ENCODE results near the gene PPP2R2C. TPM values are rescaled to one million over a fixed set of nuclear protein-coding genes. Genes with fewer than 3 reads are reported as not detected.

Gene PPP2R2C
- polyA plus RNA-seq, 1 donor from 2014 or later: 34.4 TPM

GRCh38 chr4:6277935-6278800, 194.2 kb downstream of the PPP2R2C start:
- Histone ChIP-seq H3K9me2 (ENCODE audit: insufficient read depth, low read length) (no peaks in the 10 kb centered on the region), H2AFZ (ENCODE audit: low read depth, low read length) (no peak overlapping the region), H3K27ac (ENCODE audit: low read length) (no peak overlapping the region), H3K27me3 (ENCODE audit: insufficient read depth, low read depth, low read length) (no peaks in the 10 kb centered on the region), H3K4me2 (ENCODE audit: low read length) (no peak overlapping the region), H3K4me3 (ENCODE audit: low read length) (no peak overlapping the region), H3K9ac (ENCODE audit: low read length) (no peak overlapping the region), H3F3A (ENCODE audit: insufficient read depth, low read length, poor library complexity, severe bottlenecking) (no peaks in the 10 kb centered on the region), H3K79me2 (replicated peaks; ENCODE audit: insufficient read depth, low read length) (no peaks in the 10 kb centered on the region), H3K9me3 (ENCODE audit: low read length) (no peaks in the 10 kb centered on the region), H3K36me3 (ENCODE audit: insufficient read depth, low read length) (no peaks in the 10 kb centered on the region), H4K20me1 (ENCODE audit: insufficient read depth) (no peaks in the 10 kb centered on the region)
- no peak for TF ChIP-seq POLR2AphosphoS5 (IDR thresholded peaks at IDR 0.05)
- no peak for TF ChIP-seq CTCF (IDR thresholded peaks at IDR 0.05; ENCODE audit: poor library complexity, severe bottlenecking)
- no peak for TF ChIP-seq REST (IDR thresholded peaks at IDR 0.05; ENCODE audit: borderline replicate concordance)
- no peak for TF ChIP-seq EZH2 (IDR thresholded peaks at IDR 0.05; ENCODE audit: borderline replicate concordance, insufficient read depth, low read length, poor library complexity, severe bottlenecking)
- TF ChIP-seq TAF1 (IDR thresholded peaks at IDR 0.05; ENCODE audit: low read depth): no peak
- TF ChIP-seq MXI1 (conservative IDR thresholded peaks at IDR 0.05; ENCODE audit: poor library complexity, severe bottlenecking): no peak
- no peak for TF ChIP-seq SMC3 (conservative IDR thresholded peaks at IDR 0.05; ENCODE audit: poor library complexity)
- no peak for TF ChIP-seq RAD21 (conservative IDR thresholded peaks at IDR 0.05)
- TF ChIP-seq EP300 (conservative IDR thresholded peaks at IDR 0.05; ENCODE audit: poor library complexity, severe bottlenecking): no peak

- Histone ChIP-seq H4K20me1 (ENCODE audit: insufficient read depth) (no peaks in the 10 kb centered on the region), H3K36me3 (ENCODE audit: insufficient read depth, low read length) (no peaks in the 10 kb centered on the region), H3K9me2 (ENCODE audit: insufficient read depth, low read length) (no peaks in the 10 kb centered on the region), H3K4me2 (ENCODE audit: low read length) (no peak overlapping the region), H2AFZ (ENCODE audit: low read depth, low read length) (no peak overlapping the region), H3K9me3 (ENCODE audit: low read length) (no peaks in the 10 kb centered on the region), H3F3A (ENCODE audit: insufficient read depth, low read length, poor library complexity, severe bottlenecking) (no peaks in the 10 kb centered on the region), H3K79me2 (replicated peaks; ENCODE audit: insufficient read depth, low read length) (no peaks in the 10 kb centered on the region), H3K27me3 (ENCODE audit: insufficient read depth, low read depth, low read length) (no peaks in the 10 kb centered on the region), H3K9ac (ENCODE audit: low read length) (no peak overlapping the region), H3K4me3 (ENCODE audit: low read length) (no peak overlapping the region), H3K27ac (ENCODE audit: low read length) (no peak overlapping the region)
- TF ChIP-seq RAD21 (conservative IDR thresholded peaks at IDR 0.05) (no peak), CTCF (IDR thresholded peaks at IDR 0.05; ENCODE audit: poor library complexity, severe bottlenecking) (no peak), REST (IDR thresholded peaks at IDR 0.05; ENCODE audit: borderline replicate concordance) (no peak), POLR2AphosphoS5 (IDR thresholded peaks at IDR 0.05) (no peak), TAF1 (IDR thresholded peaks at IDR 0.05; ENCODE audit: low read depth) (no peak), EZH2 (IDR thresholded peaks at IDR 0.05; ENCODE audit: borderline replicate concordance, insufficient read depth, low read length, poor library complexity, severe bottlenecking) (no peak), EP300 (conservative IDR thresholded peaks at IDR 0.05; ENCODE audit: poor library complexity, severe bottlenecking) (no peak), MXI1 (conservative IDR thresholded peaks at IDR 0.05; ENCODE audit: poor library complexity, severe bottlenecking) (no peak), SMC3 (conservative IDR thresholded peaks at IDR 0.05; ENCODE audit: poor library complexity) (no peak)
These were observed 195.1 kb downstream of the PPP2R2C start for GRCh38 chr4:6277139-6277802.
